Measurements from ENCODE around the gene LCORL. TPM values are rescaled to one million over a fixed set of nuclear protein-coding genes. Genes with fewer than 3 reads are reported as not detected.

LCORL gene
- total RNA-seq, 2 experiments from 2014 or later, result 31.4 to 37.4 TPM

DNA sequence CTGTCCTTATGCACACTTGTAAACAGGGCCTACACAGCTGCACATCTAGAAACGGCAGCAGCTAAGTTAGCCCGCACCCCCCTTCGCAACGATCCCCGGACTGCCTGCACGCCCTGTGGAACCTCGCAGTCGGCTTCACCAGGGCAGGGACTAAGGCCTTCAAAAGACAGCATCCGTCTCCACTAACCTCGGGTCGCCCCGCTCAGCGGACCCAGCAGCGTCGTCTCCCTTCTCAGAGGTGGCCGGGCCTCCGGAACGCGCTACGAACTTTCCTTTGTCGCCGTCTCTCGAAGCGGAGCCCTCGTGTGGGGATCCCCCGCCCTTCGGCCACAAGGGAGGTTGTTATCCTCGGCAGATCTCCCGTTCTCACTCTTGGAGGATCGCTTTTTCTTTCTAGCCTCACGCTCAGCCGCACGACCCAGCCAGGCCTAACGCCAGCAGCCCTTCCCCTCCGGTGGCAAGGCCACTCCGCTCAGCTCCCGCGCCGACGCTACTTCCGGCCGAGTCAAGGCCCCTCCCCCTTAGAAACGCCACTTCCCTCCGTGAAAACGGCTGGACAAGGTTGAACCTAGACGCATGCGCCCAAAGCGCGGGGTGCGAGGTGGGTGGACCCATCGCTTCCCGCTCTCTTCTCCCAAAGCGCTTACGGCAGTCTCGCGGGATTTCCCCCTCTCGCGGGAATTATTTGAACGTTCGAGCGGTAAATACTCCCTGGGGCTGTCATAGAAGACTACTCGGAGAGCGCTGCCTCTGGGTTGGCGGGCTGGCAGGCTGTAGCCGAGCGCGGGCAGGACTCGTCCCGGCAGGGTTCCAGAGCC lies 211.1 kb downstream of the LCORL start, which contains the start of the genes DCAF16 and NCAPG:
TSS of gene DCAF16 (minus strand) at position 498 of the 818 bp plus-strand sequence. CDS start 6,616 bp downstream, outside the sequence.
TSS of gene NCAPG (plus strand) at position 720 of the 818 bp plus-strand sequence. CDS start 99 bp downstream, outside the sequence.
- DNase-seq (ENCODE audit: low spot score), result peak; percentile 100
- peaks cover 52% of the 10 kb centered on the region for H3K4me1 ChIP-seq (ENCODE audit: insufficient read depth, low read length, poor library complexity, severe bottlenecking)

DNA sequence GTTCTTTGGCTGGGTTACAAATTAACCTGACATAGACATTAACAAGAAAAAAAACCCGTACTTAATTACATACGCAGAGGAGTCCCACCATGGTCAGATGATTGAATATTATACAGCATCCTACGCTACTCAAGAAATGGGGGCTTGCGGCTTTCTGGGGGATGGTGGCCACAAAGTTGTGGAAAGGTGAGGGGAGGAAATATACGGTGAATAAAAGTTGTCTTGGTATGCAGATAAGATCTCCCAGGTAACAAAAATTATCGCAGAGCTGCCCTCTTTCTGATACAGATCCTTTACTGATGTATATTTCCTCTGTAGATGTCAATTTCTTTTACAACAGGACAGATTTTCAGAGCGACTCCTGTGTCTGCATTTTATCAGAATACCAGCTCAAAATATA lies 211.9 kb downstream of the LCORL start:
- no peaks in the 10 kb centered on the region; the same call in 1 of the 2 replicates for H3K9me3 ChIP-seq (ENCODE audit: low read length)
- no peak for TF ChIP-seq EZH2phosphoT487 (IDR thresholded peaks at IDR 0.05; ENCODE audit: borderline replicate concordance, low read depth, low read length)
- TF ChIP-seq, protein P1, sequence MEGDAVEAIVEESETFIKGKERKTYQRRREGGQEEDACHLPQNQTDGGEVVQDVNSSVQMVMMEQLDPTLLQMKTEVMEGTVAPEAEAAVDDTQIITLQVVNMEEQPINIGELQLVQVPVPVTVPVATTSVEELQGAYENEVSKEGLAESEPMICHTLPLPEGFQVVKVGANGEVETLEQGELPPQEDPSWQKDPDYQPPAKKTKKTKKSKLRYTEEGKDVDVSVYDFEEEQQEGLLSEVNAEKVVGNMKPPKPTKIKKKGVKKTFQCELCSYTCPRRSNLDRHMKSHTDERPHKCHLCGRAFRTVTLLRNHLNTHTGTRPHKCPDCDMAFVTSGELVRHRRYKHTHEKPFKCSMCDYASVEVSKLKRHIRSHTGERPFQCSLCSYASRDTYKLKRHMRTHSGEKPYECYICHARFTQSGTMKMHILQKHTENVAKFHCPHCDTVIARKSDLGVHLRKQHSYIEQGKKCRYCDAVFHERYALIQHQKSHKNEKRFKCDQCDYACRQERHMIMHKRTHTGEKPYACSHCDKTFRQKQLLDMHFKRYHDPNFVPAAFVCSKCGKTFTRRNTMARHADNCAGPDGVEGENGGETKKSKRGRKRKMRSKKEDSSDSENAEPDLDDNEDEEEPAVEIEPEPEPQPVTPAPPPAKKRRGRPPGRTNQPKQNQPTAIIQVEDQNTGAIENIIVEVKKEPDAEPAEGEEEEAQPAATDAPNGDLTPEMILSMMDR (conservative IDR thresholded peaks at IDR 0.05; ENCODE audit: low read length), result no peak
- peak overlapping the region; percentile 89 for H3K4me2 ChIP-seq (ENCODE audit: low read length)
- peaks cover 87% of the 10 kb centered on the region for H3K36me3 ChIP-seq (ENCODE audit: insufficient read depth, low read length)
- peak overlapping the region; percentile 91 for H3K27ac ChIP-seq (ENCODE audit: low read depth, low read length, poor library complexity, severe bottlenecking)
- peaks cover 51% of the 10 kb centered on the region for H4K20me1 ChIP-seq (ENCODE audit: insufficient read depth, low read length)
- H3K4me3 ChIP-seq (ENCODE audit: low read depth, low read length, poor library complexity, severe bottlenecking), result peak overlapping the region; percentile 85
- ChIA-PET CTCF (ENCODE audit: unreplicated experiment) (no interaction called here), POLR2A (interaction anchor here (0.6 to 2.7 kb wide), 6 partner anchors 10 to 261 kb away, joined by 3 to 13 read pairs (median 4); no protein-coding TSS in a partner anchor)
- peak; percentile 32 for DNase-seq (ENCODE audit: low spot score)
- H3K79me2 ChIP-seq (ENCODE audit: insufficient read depth, low read depth, low read length), result peaks cover 94% of the 10 kb centered on the region
- BruUV-seq (replicated peaks), result no TSS peak
- intact Hi-C loops (cut with micrococcal nuclease; ENCODE audit: unreplicated experiment), result loop anchor here (1.0 to 2.0 kb wide), 6 partner anchors 143 to 260 kb away; partner anchors contain the start of genes LAP3, LCORL and MED28
- H3K9me2 ChIP-seq (ENCODE audit: insufficient read depth, low read length), result no peaks in the 10 kb centered on the region
- H3K4me1 ChIP-seq (ENCODE audit: insufficient read depth, low read length, poor library complexity, severe bottlenecking), result peaks cover 49% of the 10 kb centered on the region
- no peak overlapping the region for H2AFZ ChIP-seq (ENCODE audit: low read length)

More for the DNA sequence above, 211.1 kb downstream of the LCORL start, which contains the start of the genes DCAF16 and NCAPG:
- Histone ChIP-seq H3K4me3 (ENCODE audit: low read depth, low read length, poor library complexity, severe bottlenecking) (peak within 1 kb of the TSS; percentile 85), H3K79me2 (ENCODE audit: insufficient read depth, low read depth, low read length) (peaks cover 94% of the 10 kb centered on the region), H2AFZ (ENCODE audit: low read length) (peak within 1 kb of the TSS; percentile 30), H3K9me3 (ENCODE audit: low read length) (no peaks in the 10 kb centered on the region; the same call in 1 of the 2 replicates), H3K27ac (ENCODE audit: low read depth, low read length, poor library complexity, severe bottlenecking) (peak within 1 kb of the TSS; percentile 91), H4K20me1 (ENCODE audit: insufficient read depth, low read length) (peaks cover 48% of the 10 kb centered on the region), H3K4me2 (ENCODE audit: low read length) (peak within 1 kb of the TSS; percentile 89), H3K36me3 (ENCODE audit: insufficient read depth, low read length) (peaks cover 87% of the 10 kb centered on the region), H3K9me2 (ENCODE audit: insufficient read depth, low read length) (no peaks in the 10 kb centered on the region)
- TF ChIP-seq, protein P1 (conservative IDR thresholded peaks at IDR 0.05; ENCODE audit: low read length), result no peak
- no peak for TF ChIP-seq EZH2phosphoT487 (IDR thresholded peaks at IDR 0.05; ENCODE audit: borderline replicate concordance, low read depth, low read length)
- CTCF ChIA-PET (ENCODE audit: unreplicated experiment), result no interaction called here
- POLR2A ChIA-PET, result interaction anchor here (0.6 to 2.7 kb wide), 4 partner anchors 12 to 262 kb away, joined by 3 to 13 read pairs (median 4); no protein-coding TSS in a partner anchor
- intact Hi-C loops (cut with micrococcal nuclease; ENCODE audit: unreplicated experiment), result loop anchor here (1.0 to 2.0 kb wide), 6 partner anchors 144 to 261 kb away; partner anchors contain the start of genes LAP3, LCORL and MED28
- BruUV-seq (replicated peaks), result TSS peak; percentile 62

Data from OCI-LY7 (cell line).